H1 (cell line): ENCODE measurements around the gene HS3ST5. TPM values are rescaled to one million over a fixed set of nuclear protein-coding genes. Genes with fewer than 3 reads are reported as not detected.

ENCODE experiments used
- EP300 ChIP-seq, 2 experiments: IDR thresholded peaks; 1 replicate in 1 of 2; 2 replicates in 1 of 2; pipeline ENCODE4 v1.6.1; 2011 to 2012; ENCODE audit warnings: low read depth in 2 of 2, low read length in 2 of 2, mild to moderate bottlenecking in 2 of 2, borderline replicate concordance in 1 of 2, inconsistent platforms in 1 of 2, moderate library complexity in 1 of 2
- HDAC2 ChIP-seq, 2 experiments: fragments of 300-600 bp in 1 of 2; sonication (generic) in 1 of 2; IDR thresholded peaks; 2 replicates each; pipeline ENCODE4 v1.6.1; 2011 to 2012; ENCODE audit warnings: low read depth in 2 of 2, low read length in 2 of 2, mild to moderate bottlenecking in 2 of 2, moderate library complexity in 2 of 2, borderline replicate concordance in 1 of 2, inconsistent platforms in 1 of 2
- KDM5A ChIP-seq: fragments of 200-600 bp; IDR thresholded peaks from 2 replicates; pipeline ENCODE4 v1.7.1; 2012; ENCODE audit warnings: mild to moderate bottlenecking, low read length, inconsistent platforms, mixed read lengths
- POLR2AphosphoS5 ChIP-seq: IDR thresholded peaks from 2 replicates; pipeline ENCODE4 v1.6.1; 2011; ENCODE audit warnings: low read depth, low read length
- POU5F1 ChIP-seq: IDR thresholded peaks from 2 replicates; pipeline ENCODE4 v1.6.1; 2011; ENCODE audit warnings: low read depth, mild to moderate bottlenecking, low read length, moderate library complexity
- RXRA ChIP-seq: IDR thresholded peaks from 2 replicates; pipeline ENCODE4 v1.6.1; 2011; ENCODE audit warnings: low read depth, mild to moderate bottlenecking, low read length, moderate library complexity; ENCODE audit not compliant: insufficient read depth
- SRF ChIP-seq: IDR thresholded peaks from 2 replicates; pipeline ENCODE4 v1.6.1; 2011; ENCODE audit warnings: mild to moderate bottlenecking, low read depth, low read length, moderate library complexity
- TAF1 ChIP-seq: IDR thresholded peaks from 2 replicates; pipeline ENCODE4 v1.6.1; 2011; ENCODE audit warnings: mild to moderate bottlenecking, low read depth, low read length
- YY1 ChIP-seq: IDR thresholded peaks from 2 replicates; pipeline ENCODE4 v1.6.1; 2011; ENCODE audit warnings: low read depth, mild to moderate bottlenecking, low read length
- polyA plus RNA-seq, 7 experiments: library from polyadenylated mRNA; depleted of rRNA in 3 of 7; stranded (reverse) in 5 of 7; unstranded in 2 of 7; fragments of >200 nt in 5 of 7; fragments of 200-250 nt in 2 of 7; gene quantifications; 1 replicate in 5 of 7; 2 replicates in 1 of 7; 4 replicates in 1 of 7; pipeline versions ENCODE4 v1.2.1 to v1.2.3, GENCODE V29; 2011 to 2013; ENCODE audit warnings: missing spikeins in 2 of 7, mixed read lengths in 2 of 7
- total RNA-seq: library from RNA; stranded (reverse); fragmentation: NEBNext Ultra II Directional; extraction: Animal tissue kit (Norgen Biotek cat#: 25700); gene quantifications from 2 replicates; pipeline ENCODE4 v1.2.1, GENCODE V29; 2021
- TF ChIP-seq, protein P1 (sequence below): fragments of 300-600 bp; sonication (generic); IDR thresholded peaks from 2 replicates; pipeline ENCODE4 v1.7.1; 2012; ENCODE audit warnings: low read length, moderate library complexity, mild to moderate bottlenecking, inconsistent platforms; ENCODE audit not compliant: insufficient replicate concordance
- TF ChIP-seq, protein P2 (sequence below): IDR thresholded peaks from 2 replicates; pipeline ENCODE4 v1.6.1; 2011; ENCODE audit warnings: low read length, improper control_type of control experiment

Gene HS3ST5
- total and polyA plus RNA-seq, 2 of the 8 experiments (the other 6 are each of a cell fraction or from before 2014, with no cell fraction given) = 1.2 to 9.9 TPM

DNA sequence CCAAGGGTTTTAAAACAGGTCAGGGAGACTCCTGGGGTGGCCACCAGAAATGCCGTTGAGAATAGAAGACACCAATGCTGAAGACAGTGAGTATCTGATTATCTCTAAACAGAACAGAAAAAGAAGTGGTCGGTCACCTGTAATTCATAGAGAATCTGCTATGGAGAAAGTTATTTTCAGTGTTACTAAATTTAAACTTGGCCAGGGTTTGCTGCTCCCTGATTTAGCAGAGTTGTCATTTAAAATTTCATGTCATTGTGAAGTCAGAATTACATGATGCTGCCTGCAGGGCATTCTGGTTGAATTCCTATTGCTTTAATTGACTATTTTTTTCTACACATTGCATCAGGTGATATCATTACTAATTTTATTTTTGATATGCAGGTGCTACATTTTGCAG, 114.1 kb downstream of the HS3ST5 start (continued):
- TF ChIP-seq, protein P1, sequence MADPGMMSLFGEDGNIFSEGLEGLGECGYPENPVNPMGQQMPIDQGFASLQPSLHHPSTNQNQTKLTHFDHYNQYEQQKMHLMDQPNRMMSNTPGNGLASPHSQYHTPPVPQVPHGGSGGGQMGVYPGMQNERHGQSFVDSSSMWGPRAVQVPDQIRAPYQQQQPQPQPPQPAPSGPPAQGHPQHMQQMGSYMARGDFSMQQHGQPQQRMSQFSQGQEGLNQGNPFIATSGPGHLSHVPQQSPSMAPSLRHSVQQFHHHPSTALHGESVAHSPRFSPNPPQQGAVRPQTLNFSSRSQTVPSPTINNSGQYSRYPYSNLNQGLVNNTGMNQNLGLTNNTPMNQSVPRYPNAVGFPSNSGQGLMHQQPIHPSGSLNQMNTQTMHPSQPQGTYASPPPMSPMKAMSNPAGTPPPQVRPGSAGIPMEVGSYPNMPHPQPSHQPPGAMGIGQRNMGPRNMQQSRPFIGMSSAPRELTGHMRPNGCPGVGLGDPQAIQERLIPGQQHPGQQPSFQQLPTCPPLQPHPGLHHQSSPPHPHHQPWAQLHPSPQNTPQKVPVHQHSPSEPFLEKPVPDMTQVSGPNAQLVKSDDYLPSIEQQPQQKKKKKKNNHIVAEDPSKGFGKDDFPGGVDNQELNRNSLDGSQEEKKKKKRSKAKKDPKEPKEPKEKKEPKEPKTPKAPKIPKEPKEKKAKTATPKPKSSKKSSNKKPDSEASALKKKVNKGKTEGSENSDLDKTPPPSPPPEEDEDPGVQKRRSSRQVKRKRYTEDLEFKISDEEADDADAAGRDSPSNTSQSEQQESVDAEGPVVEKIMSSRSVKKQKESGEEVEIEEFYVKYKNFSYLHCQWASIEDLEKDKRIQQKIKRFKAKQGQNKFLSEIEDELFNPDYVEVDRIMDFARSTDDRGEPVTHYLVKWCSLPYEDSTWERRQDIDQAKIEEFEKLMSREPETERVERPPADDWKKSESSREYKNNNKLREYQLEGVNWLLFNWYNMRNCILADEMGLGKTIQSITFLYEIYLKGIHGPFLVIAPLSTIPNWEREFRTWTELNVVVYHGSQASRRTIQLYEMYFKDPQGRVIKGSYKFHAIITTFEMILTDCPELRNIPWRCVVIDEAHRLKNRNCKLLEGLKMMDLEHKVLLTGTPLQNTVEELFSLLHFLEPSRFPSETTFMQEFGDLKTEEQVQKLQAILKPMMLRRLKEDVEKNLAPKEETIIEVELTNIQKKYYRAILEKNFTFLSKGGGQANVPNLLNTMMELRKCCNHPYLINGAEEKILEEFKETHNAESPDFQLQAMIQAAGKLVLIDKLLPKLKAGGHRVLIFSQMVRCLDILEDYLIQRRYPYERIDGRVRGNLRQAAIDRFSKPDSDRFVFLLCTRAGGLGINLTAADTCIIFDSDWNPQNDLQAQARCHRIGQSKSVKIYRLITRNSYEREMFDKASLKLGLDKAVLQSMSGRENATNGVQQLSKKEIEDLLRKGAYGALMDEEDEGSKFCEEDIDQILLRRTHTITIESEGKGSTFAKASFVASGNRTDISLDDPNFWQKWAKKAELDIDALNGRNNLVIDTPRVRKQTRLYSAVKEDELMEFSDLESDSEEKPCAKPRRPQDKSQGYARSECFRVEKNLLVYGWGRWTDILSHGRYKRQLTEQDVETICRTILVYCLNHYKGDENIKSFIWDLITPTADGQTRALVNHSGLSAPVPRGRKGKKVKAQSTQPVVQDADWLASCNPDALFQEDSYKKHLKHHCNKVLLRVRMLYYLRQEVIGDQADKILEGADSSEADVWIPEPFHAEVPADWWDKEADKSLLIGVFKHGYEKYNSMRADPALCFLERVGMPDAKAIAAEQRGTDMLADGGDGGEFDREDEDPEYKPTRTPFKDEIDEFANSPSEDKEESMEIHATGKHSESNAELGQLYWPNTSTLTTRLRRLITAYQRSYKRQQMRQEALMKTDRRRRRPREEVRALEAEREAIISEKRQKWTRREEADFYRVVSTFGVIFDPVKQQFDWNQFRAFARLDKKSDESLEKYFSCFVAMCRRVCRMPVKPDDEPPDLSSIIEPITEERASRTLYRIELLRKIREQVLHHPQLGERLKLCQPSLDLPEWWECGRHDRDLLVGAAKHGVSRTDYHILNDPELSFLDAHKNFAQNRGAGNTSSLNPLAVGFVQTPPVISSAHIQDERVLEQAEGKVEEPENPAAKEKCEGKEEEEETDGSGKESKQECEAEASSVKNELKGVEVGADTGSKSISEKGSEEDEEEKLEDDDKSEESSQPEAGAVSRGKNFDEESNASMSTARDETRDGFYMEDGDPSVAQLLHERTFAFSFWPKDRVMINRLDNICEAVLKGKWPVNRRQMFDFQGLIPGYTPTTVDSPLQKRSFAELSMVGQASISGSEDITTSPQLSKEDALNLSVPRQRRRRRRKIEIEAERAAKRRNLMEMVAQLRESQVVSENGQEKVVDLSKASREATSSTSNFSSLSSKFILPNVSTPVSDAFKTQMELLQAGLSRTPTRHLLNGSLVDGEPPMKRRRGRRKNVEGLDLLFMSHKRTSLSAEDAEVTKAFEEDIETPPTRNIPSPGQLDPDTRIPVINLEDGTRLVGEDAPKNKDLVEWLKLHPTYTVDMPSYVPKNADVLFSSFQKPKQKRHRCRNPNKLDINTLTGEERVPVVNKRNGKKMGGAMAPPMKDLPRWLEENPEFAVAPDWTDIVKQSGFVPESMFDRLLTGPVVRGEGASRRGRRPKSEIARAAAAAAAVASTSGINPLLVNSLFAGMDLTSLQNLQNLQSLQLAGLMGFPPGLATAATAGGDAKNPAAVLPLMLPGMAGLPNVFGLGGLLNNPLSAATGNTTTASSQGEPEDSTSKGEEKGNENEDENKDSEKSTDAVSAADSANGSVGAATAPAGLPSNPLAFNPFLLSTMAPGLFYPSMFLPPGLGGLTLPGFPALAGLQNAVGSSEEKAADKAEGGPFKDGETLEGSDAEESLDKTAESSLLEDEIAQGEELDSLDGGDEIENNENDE = no peak
- TF ChIP-seq YY1 = no peak
- no peak for TF ChIP-seq HDAC2 (IDR thresholded peaks at IDR 0.05; ENCODE audit: borderline replicate concordance in 1 of 2, low read depth in 2 of 2, low read length in 2 of 2)
- no peak for TF ChIP-seq TAF1
- no peak for TF ChIP-seq EP300 (IDR thresholded peaks at IDR 0.05; ENCODE audit: borderline replicate concordance in 1 of 2, low read depth in 2 of 2, low read length in 2 of 2)
- no peak for TF ChIP-seq SRF
- no peak for TF ChIP-seq KDM5A
- TF ChIP-seq POLR2AphosphoS5 = no peak
- no peak for TF ChIP-seq POU5F1
- no peak for TF ChIP-seq RXRA
- TF ChIP-seq, protein P2, sequence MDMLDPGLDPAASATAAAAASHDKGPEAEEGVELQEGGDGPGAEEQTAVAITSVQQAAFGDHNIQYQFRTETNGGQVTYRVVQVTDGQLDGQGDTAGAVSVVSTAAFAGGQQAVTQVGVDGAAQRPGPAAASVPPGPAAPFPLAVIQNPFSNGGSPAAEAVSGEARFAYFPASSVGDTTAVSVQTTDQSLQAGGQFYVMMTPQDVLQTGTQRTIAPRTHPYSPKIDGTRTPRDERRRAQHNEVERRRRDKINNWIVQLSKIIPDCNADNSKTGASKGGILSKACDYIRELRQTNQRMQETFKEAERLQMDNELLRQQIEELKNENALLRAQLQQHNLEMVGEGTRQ = no peak
